GM10248 (cell line): ENCODE data around the gene FOXR1.
A peak's percentile ranks its signal among the peaks of the same experiment; 100 is the strongest.

ENCODE experiments used
- CTCF ChIA-PET: fragments of 300-600 bp; sonication (Branson Sonifier 250); formaldehyde crosslinking; extraction: SDS; loops from one replicate; lab custom pipeline; 2021; ENCODE audit warnings: antibody characterized with exemption; lab: Yijun Ruan, JAX
- POLR2A ChIA-PET: fragments of 350-650 bp; sonication (Branson Sonifier 250); formaldehyde crosslinking; extraction: SDS; loops from one replicate; lab custom pipeline; 2020; ENCODE audit warnings: antibody characterized with exemption; lab: Yijun Ruan, JAX
- DNase-seq: peaks from one replicate; pipeline ENCODE4 v3.0.0; 2012; ENCODE audit errors: extremely low spot score
- CTCF ChIP-seq: IDR thresholded peaks from 2 replicates; pipeline ENCODE4 v1.5.1; 2012; ENCODE audit warnings: mild to moderate bottlenecking, low read depth; ENCODE audit errors: extremely low read depth, missing control alignments, control extremely low read depth

The FOXR1 gene

GRCh38 chr11:118930094-118930712, 41.4 kb upstream of the FOXR1 start:
- POLR2A ChIA-PET: interaction anchor here (0.6 to 1.0 kb wide), 3 partner anchors 42 to 338 kb away, joined by 3 to 4 read pairs (median 3); no protein-coding TSS in a partner anchor
- peak; percentile 82 for DNase-seq
- CTCF ChIA-PET: interaction anchor here (0.6 to 3.6 kb wide), 38 partner anchors 8 to 391 kb away, joined by 3 to 45 read pairs (median 4); partner anchors contain the start of genes CENATAC, CXCR5, DDX6 and UPK2
- peak; percentile 84 for TF ChIP-seq CTCF

GRCh38 chr11:118931571-118931970, 40.0 kb upstream of the FOXR1 start:
- no peak for DNase-seq
- TF ChIP-seq CTCF: no peak
- CTCF ChIA-PET: interaction anchor here (0.6 to 3.6 kb wide), 10 partner anchors 8 to 242 kb away, joined by 3 to 45 read pairs (median 12); partner anchors contain the start of gene DDX6
- POLR2A ChIA-PET: no interaction called here

- no peak for DNase-seq
- ChIA-PET CTCF (interaction anchor here (1.6 to 2.0 kb wide), 2 partner anchors 9 to 244 kb away, joined by 4 to 13 read pairs; no protein-coding TSS in a partner anchor), POLR2A (no interaction called here)
- TF ChIP-seq CTCF: no peak
Observed at GRCh38 chr11:118933486-118933885, 38.1 kb upstream of the FOXR1 start.

GRCh38 chr11:118935376-118935775, 36.2 kb upstream of the FOXR1 start:
- no peak for TF ChIP-seq CTCF
- POLR2A ChIA-PET: no interaction called here
- no peak for DNase-seq
- CTCF ChIA-PET: interaction anchor here (1.0 to 1.4 kb wide), 6 partner anchors 9 to 246 kb away, joined by 3 to 6 read pairs (median 4); partner anchors contain the start of genes BCL9L and UPK2

- ChIA-PET POLR2A (no interaction called here), CTCF (interaction anchor here (1.5 to 2.4 kb wide), 4 partner anchors 8 to 249 kb away, joined by 5 to 13 read pairs (median 7); no protein-coding TSS in a partner anchor)
- no peak for DNase-seq
- no peak for TF ChIP-seq CTCF
Observed at GRCh38 chr11:118938491-118939403, 32.8 kb upstream of the FOXR1 start.

GRCh38 chr11:118939404-118939915, 32.1 kb upstream of the FOXR1 start:
- DNase-seq: no peak
- no peak for TF ChIP-seq CTCF
- CTCF ChIA-PET: interaction anchor here (1.0 to 2.4 kb wide), 5 partner anchors 9 to 249 kb away, joined by 3 to 13 read pairs (median 7); no protein-coding TSS in a partner anchor
- POLR2A ChIA-PET: interaction anchor here (0.6 kb wide), 1 partner anchor 81 kb away, joined by 3 read pairs; no protein-coding TSS in a partner anchor
